OCI-LY7 (cell line): ENCODE measurements around the gene NTRK3.

Experiments used
- EZH2phosphoT487 ChIP-seq: fragments of 200-600 bp; sonication (generic); IDR thresholded peaks from 2 replicates; pipeline ENCODE4 v1.6.1; 2018; ENCODE audit warnings: low read depth, borderline replicate concordance, mild to moderate bottlenecking, mixed run types, antibody characterized with exemption, low read length, moderate library complexity, mixed read lengths
- TF ChIP-seq, protein P1 (sequence below): fragments of 200-600 bp; sonication (generic); conservative IDR thresholded peaks from 2 replicates; pipeline ENCODE4 v1.5.1; 2014; ENCODE audit warnings: mild to moderate bottlenecking, antibody characterized with exemption, low read length, moderate library complexity, mixed read lengths

DNA sequence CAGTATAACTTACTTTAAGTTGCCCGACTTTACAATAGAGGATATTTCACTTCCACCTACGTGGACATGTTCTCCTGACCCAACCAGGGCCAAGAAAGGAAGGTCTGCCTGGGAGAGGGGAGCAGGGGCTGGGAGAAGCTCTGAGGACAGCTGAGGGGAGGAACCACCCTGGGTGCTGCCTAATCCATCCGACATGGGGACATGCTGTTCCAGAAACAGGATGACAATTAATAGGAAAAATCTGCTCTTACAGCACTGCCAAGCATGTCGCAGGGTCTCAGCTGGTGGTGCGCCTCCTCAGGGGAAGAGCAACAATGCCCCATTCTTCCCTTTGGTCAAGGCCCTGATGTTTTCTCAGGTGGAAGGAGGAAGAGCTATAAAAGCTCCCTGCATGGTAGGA, 132.3 kb downstream of the NTRK3 start:
- TF ChIP-seq, protein P1, sequence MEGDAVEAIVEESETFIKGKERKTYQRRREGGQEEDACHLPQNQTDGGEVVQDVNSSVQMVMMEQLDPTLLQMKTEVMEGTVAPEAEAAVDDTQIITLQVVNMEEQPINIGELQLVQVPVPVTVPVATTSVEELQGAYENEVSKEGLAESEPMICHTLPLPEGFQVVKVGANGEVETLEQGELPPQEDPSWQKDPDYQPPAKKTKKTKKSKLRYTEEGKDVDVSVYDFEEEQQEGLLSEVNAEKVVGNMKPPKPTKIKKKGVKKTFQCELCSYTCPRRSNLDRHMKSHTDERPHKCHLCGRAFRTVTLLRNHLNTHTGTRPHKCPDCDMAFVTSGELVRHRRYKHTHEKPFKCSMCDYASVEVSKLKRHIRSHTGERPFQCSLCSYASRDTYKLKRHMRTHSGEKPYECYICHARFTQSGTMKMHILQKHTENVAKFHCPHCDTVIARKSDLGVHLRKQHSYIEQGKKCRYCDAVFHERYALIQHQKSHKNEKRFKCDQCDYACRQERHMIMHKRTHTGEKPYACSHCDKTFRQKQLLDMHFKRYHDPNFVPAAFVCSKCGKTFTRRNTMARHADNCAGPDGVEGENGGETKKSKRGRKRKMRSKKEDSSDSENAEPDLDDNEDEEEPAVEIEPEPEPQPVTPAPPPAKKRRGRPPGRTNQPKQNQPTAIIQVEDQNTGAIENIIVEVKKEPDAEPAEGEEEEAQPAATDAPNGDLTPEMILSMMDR = no peak
- no peak for TF ChIP-seq EZH2phosphoT487
